PC-3 (cell line): ENCODE results near the gene GIMAP8. TPM values are rescaled to one million over a fixed set of nuclear protein-coding genes. Genes with fewer than 3 reads are reported as not detected.
"Not testable (repeated sequence)": the region's sequence is repeated elsewhere in the genome, so short reads cannot be mapped to it uniquely, and the experiment has no call there.

ENCODE experiments used
- ATAC-seq: fragments of 200-7000 bp; cut with Tn5 transposase; 2 replicates; pipeline ENCODE4 v1.9.1; 2020; ENCODE audit warnings: mild to moderate bottlenecking, moderate library complexity
- BruUV-seq: library from RNA; stranded (reverse); fragments of 400-500 nt; replicated peaks from 2 replicates; lab custom pipeline; 2021; lab: Mats Ljungman, UMichigan
- CTCF ChIA-PET: fragments of 300-600 bp; sonication (Branson Sonifier 250); formaldehyde crosslinking; loops from one replicate; lab custom pipeline; 2022; ENCODE audit warnings: antibody characterized with exemption; lab: Charles Lee
- POLR2A ChIA-PET: fragments of 300-600 bp; sonication (Branson Sonifier 250); formaldehyde crosslinking; loops from one replicate; lab custom pipeline; 2022; ENCODE audit warnings: antibody characterized with exemption; ENCODE audit not compliant: unreplicated experiment; lab: Charles Lee
- DNase-seq: peaks from one replicate; pipeline ENCODE4 v3.0.0-alpha.2; 2015
- H2AFZ ChIP-seq: fragments of 300-600 bp; sonication (generic); 2 replicates; pipeline ENCODE4 v1.6.0; 2016; ENCODE audit warnings: antibody characterized with exemption, low read length
- H3F3A ChIP-seq: fragments of 300-600 bp; sonication (generic); one replicate; pipeline ENCODE4 v1.6.0; 2017; ENCODE audit warnings: antibody characterized with exemption, low read length, control low read depth, mild to moderate bottlenecking; ENCODE audit not compliant: unreplicated experiment
- H3K27ac ChIP-seq: fragments of 300-600 bp; sonication (generic); 2 replicates; pipeline ENCODE4 v1.5.1; 2016; ENCODE audit warnings: mild to moderate bottlenecking, low read length
- H3K27me3 ChIP-seq: fragments of 300-600 bp; sonication (generic); 2 replicates; pipeline ENCODE4 v1.6.1; 2016; ENCODE audit warnings: low read length, mixed read lengths
- H3K36me3 ChIP-seq: fragments of 300-600 bp; sonication (generic); 2 replicates; pipeline ENCODE4 v1.6.1; 2016; ENCODE audit warnings: low read depth, mixed run types, low read length, mixed read lengths
- H3K4me1 ChIP-seq: fragments of 300-600 bp; sonication (generic); 2 replicates; pipeline ENCODE4 v1.5.1; 2016; ENCODE audit warnings: low read length; ENCODE audit not compliant: insufficient read depth
- H3K4me2 ChIP-seq: fragments of 300-600 bp; sonication (generic); 2 replicates; pipeline ENCODE4 v1.6.0; 2016; ENCODE audit warnings: low read length
- H3K4me3 ChIP-seq: fragments of 300-600 bp; sonication (generic); 2 replicates; pipeline ENCODE4 v1.5.1; 2016; ENCODE audit warnings: mild to moderate bottlenecking, low read length, mixed read lengths
- H3K79me2 ChIP-seq: fragments of 300-600 bp; sonication (generic); 2 replicates; pipeline ENCODE4 v1.6.1; 2017; ENCODE audit warnings: low read length, mixed read lengths
- H3K9ac ChIP-seq: fragments of 300-600 bp; sonication (generic); 2 replicates; pipeline ENCODE4 v1.6.0; 2016; ENCODE audit warnings: mild to moderate bottlenecking, low read length
- H3K9me2 ChIP-seq: fragments of 300-600 bp; sonication (generic); replicated peaks from 2 replicates; pipeline ENCODE4 v1.6.1; 2016; ENCODE audit warnings: mixed run types, low read length, mixed read lengths
- H3K9me3 ChIP-seq: fragments of 300-600 bp; sonication (generic); 2 replicates; pipeline ENCODE4 v1.6.1; 2016; ENCODE audit warnings: low read length, mixed read lengths
- H4K20me1 ChIP-seq: fragments of 300-600 bp; sonication (generic); 2 replicates; pipeline ENCODE4 v1.6.1; 2016; ENCODE audit warnings: low read length, mixed read lengths
- EZH2 ChIP-seq: fragments of 300-600 bp; sonication (generic); IDR thresholded peaks from one replicate; pipeline ENCODE4 v1.6.1; 2017; ENCODE audit warnings: antibody characterized with exemption, mild to moderate bottlenecking, low read length; ENCODE audit not compliant: unreplicated experiment
- EZH2phosphoT487 ChIP-seq: fragments of 300-600 bp; sonication (generic); IDR thresholded peaks from 2 replicates; pipeline ENCODE4 v1.6.1; 2018; ENCODE audit warnings: mild to moderate bottlenecking, antibody characterized with exemption, low read length, borderline replicate concordance
- intact Hi-C: fragments of 100-400 bp; cut with micrococcal nuclease; formaldehyde crosslinking; loops from 2 replicates; pipeline ENCODE4 v1.9.0; 2023
- total RNA-seq: library from RNA; depleted of rRNA; stranded (reverse); fragments of >200 nt; gene quantifications from 2 replicates; pipeline ENCODE4 v1.2.3, GENCODE V29; 2014
- TF ChIP-seq, protein P1 (sequence below): fragments of 300-600 bp; sonication (generic); conservative IDR thresholded peaks from 2 replicates; pipeline ENCODE4 v1.5.1; 2017; ENCODE audit warnings: antibody characterized with exemption, low read depth, mild to moderate bottlenecking, low read length

The GIMAP8 gene
- total RNA-seq, 1 experiment from 2014 or later = not detected

DNA sequence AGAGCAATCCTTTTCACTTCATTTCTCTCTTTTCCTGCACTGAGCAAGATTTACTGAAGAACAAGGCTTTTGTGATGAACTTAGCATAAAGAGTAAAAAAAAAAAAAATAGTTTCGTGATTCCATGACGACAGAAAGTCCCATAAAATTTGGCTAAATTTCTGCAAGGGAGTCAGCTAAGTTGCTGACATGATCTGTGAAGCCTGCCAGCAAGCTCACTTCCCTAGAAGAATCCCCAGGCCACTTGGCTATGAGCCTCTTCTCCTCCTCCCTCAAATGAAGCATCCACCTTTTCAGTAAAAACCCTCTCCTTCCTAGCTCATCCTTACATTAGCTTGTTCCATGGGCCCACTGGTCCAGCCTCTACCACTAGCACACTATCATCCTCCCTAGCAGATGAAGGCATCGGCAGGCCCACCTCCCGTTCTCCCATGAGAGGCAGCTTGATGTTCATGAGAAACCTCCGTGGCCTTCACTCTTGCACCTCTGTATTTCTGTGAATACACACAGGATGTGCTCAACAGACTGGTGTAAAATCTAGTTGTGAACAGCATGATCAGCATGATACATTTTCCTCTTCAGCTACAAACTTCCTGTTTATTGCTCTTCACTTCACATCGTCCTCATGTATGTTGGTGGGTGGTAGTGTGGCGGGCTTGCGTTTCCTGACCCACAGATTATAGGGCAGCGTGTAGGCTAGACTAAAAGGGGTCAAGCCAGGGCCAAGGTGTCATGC is 30.9 kb downstream of the GIMAP8 start:
- Histone ChIP-seq H3K36me3 (no peaks in the 10 kb centered on the region), H3K27ac (no peak overlapping the region), H3K4me1 (peaks cover 19% of the 10 kb centered on the region), H3K9me2 (no peaks in the 10 kb centered on the region; the same call in 1 of the 2 replicates), H4K20me1 (no peaks in the 10 kb centered on the region), H3K9me3 (no peaks in the 10 kb centered on the region), H2AFZ (no peak overlapping the region), H3K79me2 (no peaks in the 10 kb centered on the region), H3K4me3 (no peak overlapping the region), H3K9ac (no peak overlapping the region), H3F3A (no peaks in the 10 kb centered on the region), H3K4me2 (no peak overlapping the region), H3K27me3 (no peaks in the 10 kb centered on the region)
- no peak for TF ChIP-seq EZH2phosphoT487
- TF ChIP-seq, protein P1, sequence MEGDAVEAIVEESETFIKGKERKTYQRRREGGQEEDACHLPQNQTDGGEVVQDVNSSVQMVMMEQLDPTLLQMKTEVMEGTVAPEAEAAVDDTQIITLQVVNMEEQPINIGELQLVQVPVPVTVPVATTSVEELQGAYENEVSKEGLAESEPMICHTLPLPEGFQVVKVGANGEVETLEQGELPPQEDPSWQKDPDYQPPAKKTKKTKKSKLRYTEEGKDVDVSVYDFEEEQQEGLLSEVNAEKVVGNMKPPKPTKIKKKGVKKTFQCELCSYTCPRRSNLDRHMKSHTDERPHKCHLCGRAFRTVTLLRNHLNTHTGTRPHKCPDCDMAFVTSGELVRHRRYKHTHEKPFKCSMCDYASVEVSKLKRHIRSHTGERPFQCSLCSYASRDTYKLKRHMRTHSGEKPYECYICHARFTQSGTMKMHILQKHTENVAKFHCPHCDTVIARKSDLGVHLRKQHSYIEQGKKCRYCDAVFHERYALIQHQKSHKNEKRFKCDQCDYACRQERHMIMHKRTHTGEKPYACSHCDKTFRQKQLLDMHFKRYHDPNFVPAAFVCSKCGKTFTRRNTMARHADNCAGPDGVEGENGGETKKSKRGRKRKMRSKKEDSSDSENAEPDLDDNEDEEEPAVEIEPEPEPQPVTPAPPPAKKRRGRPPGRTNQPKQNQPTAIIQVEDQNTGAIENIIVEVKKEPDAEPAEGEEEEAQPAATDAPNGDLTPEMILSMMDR = no peak
- no peak for TF ChIP-seq EZH2
- BruUV-seq = no TSS peak
- ChIA-PET CTCF (no interaction called here), POLR2A (no interaction called here)
- DNase-seq = no peak
- intact Hi-C loops = no loop called here
- ATAC-seq = no peak

DNA sequence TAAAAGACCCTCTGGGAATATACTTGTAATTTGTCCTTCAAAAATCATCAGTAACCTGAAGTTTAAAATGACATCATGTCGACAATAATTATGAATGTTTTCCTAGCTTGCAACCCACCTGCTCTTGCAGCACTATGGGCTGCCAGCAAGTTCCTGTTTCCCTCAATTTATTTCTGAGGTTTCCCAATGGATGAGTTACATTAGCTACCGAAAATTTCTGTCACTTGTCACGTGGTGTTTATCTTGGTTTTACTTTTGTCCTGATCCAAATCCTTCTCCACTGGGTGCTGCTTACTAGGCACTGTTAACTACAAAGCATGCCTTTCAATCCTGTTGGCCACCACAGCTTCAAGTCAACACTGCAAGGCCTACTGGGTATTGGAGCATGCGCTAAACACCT is 31.5 kb downstream of the GIMAP8 start:
- no TSS peak for BruUV-seq
- Histone ChIP-seq H3K4me2 (no peak overlapping the region), H2AFZ (no peak overlapping the region), H3K9ac (no peak overlapping the region), H3K79me2 (no peaks in the 10 kb centered on the region), H4K20me1 (no peaks in the 10 kb centered on the region), H3K4me3 (no peak overlapping the region), H3K27ac (no peak overlapping the region), H3K9me3 (no peaks in the 10 kb centered on the region), H3K4me1 (peaks cover 19% of the 10 kb centered on the region), H3K27me3 (no peaks in the 10 kb centered on the region), H3K36me3 (no peaks in the 10 kb centered on the region), H3K9me2 (no peaks in the 10 kb centered on the region), H3F3A (no peaks in the 10 kb centered on the region)
- no peak for DNase-seq
- no peak for ATAC-seq
- ChIA-PET CTCF (no interaction called here), POLR2A (no interaction called here)
- TF ChIP-seq EZH2 (no peak), EZH2phosphoT487 (no peak)
- TF ChIP-seq, protein P1 = no peak
- intact Hi-C loops = no loop called here

DNA sequence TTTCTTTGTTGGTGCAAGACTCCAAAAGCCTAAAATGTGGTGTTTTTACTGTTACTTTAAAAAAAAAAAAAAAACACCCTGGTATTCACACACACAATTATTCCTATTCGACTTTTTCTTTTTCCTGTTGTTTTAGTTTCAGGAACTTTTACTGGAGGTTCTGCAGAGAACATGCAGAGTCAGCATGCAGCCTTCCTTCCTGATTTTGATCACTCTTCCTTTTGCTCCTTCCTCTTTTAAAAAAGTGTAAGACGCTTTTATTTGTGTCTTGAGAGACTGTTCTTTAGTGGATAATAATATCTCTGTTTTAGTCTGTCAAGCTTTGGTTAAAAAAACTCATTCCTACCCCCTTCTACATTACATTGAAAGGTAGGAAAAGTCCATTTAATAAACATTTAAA is 33.1 kb downstream of the GIMAP8 start:
- H3K9me3 ChIP-seq, H3K79me2 ChIP-seq, intact Hi-C loops, ATAC-seq, H3K27ac ChIP-seq, H3K9ac ChIP-seq, DNase-seq, H4K20me1 ChIP-seq, H3K4me3 ChIP-seq, BruUV-seq, CTCF ChIA-PET, H2AFZ ChIP-seq, H3K4me2 ChIP-seq, H3K27me3 ChIP-seq, H3K9me2 ChIP-seq, POLR2A ChIA-PET, H3F3A ChIP-seq, H3K36me3 ChIP-seq: not testable (repeated sequence)
- peaks cover 14% of the 10 kb centered on the region for H3K4me1 ChIP-seq

DNA sequence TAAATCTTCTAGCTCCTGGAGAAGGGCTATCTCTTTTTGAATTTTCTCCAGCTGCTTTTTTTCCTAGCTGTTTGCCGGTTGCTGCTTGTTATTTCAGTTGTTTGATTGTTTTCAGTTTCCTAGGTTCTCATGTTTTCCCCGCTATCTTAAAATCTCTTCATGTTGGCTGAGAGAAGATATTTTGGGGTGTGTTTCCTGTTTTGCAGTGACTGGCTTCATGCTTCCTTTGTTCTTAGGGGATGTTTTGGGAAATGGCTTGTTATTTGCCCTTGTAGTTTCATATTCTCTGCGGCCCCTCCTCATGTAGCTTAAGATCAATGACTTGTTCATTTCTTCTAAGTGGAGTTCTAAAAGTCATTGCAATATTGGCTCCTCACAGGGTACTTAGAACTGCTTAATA is 33.6 kb downstream of the GIMAP8 start:
- POLR2A ChIA-PET, H2AFZ ChIP-seq, DNase-seq, intact Hi-C loops, ATAC-seq, CTCF ChIA-PET, H3K36me3 ChIP-seq, H4K20me1 ChIP-seq, H3K9me2 ChIP-seq, H3K4me3 ChIP-seq, H3F3A ChIP-seq, H3K79me2 ChIP-seq, BruUV-seq, H3K27me3 ChIP-seq, H3K9me3 ChIP-seq, H3K27ac ChIP-seq, H3K9ac ChIP-seq, H3K4me2 ChIP-seq: not testable (repeated sequence)
- peaks cover 10% of the 10 kb centered on the region for H3K4me1 ChIP-seq
